Midbrain (tissue), 1 donor: Measurements from ENCODE around the gene ZNF831.

Experiments
- DNase-seq: peaks from one replicate; lab custom pipeline; 2025; lab: John Stamatoyannopoulos, UW

The ZNF831 gene

GRCh38 chr20:59181936-59182335, 18.3 kb downstream of the ZNF831 start:
- no peak for DNase-seq

- DNase-seq = no peak
Measured at GRCh38 chr20:59182401-59183044, 18.9 kb downstream of the ZNF831 start.

- no peak for DNase-seq
Measured at GRCh38 chr20:59183751-59184150, 20.1 kb downstream of the ZNF831 start.

- DNase-seq = no peak
Measured at GRCh38 chr20:59184880-59185447, 21.3 kb downstream of the ZNF831 start.

- no peak for DNase-seq
Measured at GRCh38 chr20:59185809-59186208, 22.2 kb downstream of the ZNF831 start.

- no peak for DNase-seq
Measured at GRCh38 chr20:59190466-59190865, 26.8 kb downstream of the ZNF831 start.

- no peak for DNase-seq
Measured at GRCh38 chr20:59191036-59191755, 27.6 kb downstream of the ZNF831 start.

- DNase-seq = no peak
Measured at GRCh38 chr20:59191756-59192532, 28.3 kb downstream of the ZNF831 start.

GRCh38 chr20:59192533-59192896, 28.9 kb downstream of the ZNF831 start:
- no peak for DNase-seq

- no peak for DNase-seq
Measured at GRCh38 chr20:59193325-59193724, 29.7 kb downstream of the ZNF831 start.

- no peak for DNase-seq
Measured at GRCh38 chr20:59194023-59194935, 30.7 kb downstream of the ZNF831 start.

- no peak for DNase-seq
Measured at GRCh38 chr20:59195316-59195993, 31.8 kb downstream of the ZNF831 start.

GRCh38 chr20:59204165-59204894, 40.7 kb downstream of the ZNF831 start:
- peak; percentile 12 for DNase-seq

GRCh38 chr20:59205044-59205443, 41.4 kb downstream of the ZNF831 start:
- DNase-seq = no peak

- DNase-seq = no peak
Measured at GRCh38 chr20:59207235-59207634, 43.6 kb downstream of the ZNF831 start.

- peak; percentile 75 for DNase-seq
Measured at GRCh38 chr20:59207742-59208357, 44.2 kb downstream of the ZNF831 start.

- DNase-seq = no peak
Measured at GRCh38 chr20:59210186-59210585, 46.6 kb downstream of the ZNF831 start.

- no peak for DNase-seq
Measured at GRCh38 chr20:59211208-59211765, 47.7 kb downstream of the ZNF831 start.

GRCh38 chr20:59214073-59214472, 50.5 kb downstream of the ZNF831 start:
- DNase-seq = no peak
